Measurements from ENCODE around the gene NEK9. TPM values are rescaled to one million over a fixed set of nuclear protein-coding genes. Genes with fewer than 3 reads are reported as not detected.

The NEK9 gene
- total RNA-seq, 4 donors from 2014 or later: 47.1 to 66.1 (median 59.4) TPM

- TF ChIP-seq CTCF (IDR thresholded peaks at IDR 0.05; ENCODE audit: low read depth): no peak
These were observed 60.2 kb downstream of the NEK9 start for GRCh38 chr14:75066691-75067090.

- TF ChIP-seq CTCF (IDR thresholded peaks at IDR 0.05; ENCODE audit: low read depth): no peak
These were observed 62.7 kb downstream of the NEK9 start for GRCh38 chr14:75064205-75064567.

GRCh38 chr14:75063491-75064204 is 63.2 kb downstream of the NEK9 start, which contains the start of gene ACYP1:
Gene ACYP1, minus strand, starts transcription at chr14:75064024. Its CDS starts 471 bp downstream, at chr14:75063553.
- TF ChIP-seq CTCF (IDR thresholded peaks at IDR 0.05; ENCODE audit: low read depth): no peak

- TF ChIP-seq CTCF (IDR thresholded peaks at IDR 0.05; ENCODE audit: low read depth): no peak
These were observed 63.8 kb downstream of the NEK9 start for GRCh38 chr14:75063013-75063412.

GRCh38 chr14:75060420-75060819 is 66.4 kb downstream of the NEK9 start:
- no peak for TF ChIP-seq CTCF (IDR thresholded peaks at IDR 0.05; ENCODE audit: low read depth)

- no peak for TF ChIP-seq CTCF (IDR thresholded peaks at IDR 0.05; ENCODE audit: low read depth)
These were observed 67.2 kb downstream of the NEK9 start for GRCh38 chr14:75059642-75060041.

- TF ChIP-seq CTCF (IDR thresholded peaks at IDR 0.05; ENCODE audit: low read depth): no peak
These were observed 72.4 kb downstream of the NEK9 start for GRCh38 chr14:75054421-75054820.

All from subcutaneous adipose tissue (tissue), 4 donors.